ENCODE results near the gene SDR9C7.
"Not testable (repeated sequence)": the region's sequence is repeated elsewhere in the genome, so short reads cannot be mapped to it uniquely, and the experiment has no call there.

Gene SDR9C7

DNA sequence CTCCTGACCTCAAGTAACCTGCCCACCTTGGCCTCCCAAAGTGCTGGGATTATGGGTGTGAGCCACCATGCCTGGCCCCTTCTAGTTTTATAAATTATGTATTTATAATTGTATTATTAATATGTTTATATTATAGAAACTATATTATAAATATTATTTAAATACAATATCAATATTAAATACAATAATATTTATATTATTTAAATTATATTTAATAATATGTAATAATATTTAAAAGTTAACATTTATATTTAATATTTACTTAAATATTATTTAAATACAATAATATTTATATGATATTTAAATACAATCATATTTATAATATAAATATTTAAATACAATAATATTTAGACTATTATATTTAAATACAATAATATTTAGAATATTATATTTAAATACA, 20.0 kb downstream of the SDR9C7 start:
- DNase-seq: no peak

DNA sequence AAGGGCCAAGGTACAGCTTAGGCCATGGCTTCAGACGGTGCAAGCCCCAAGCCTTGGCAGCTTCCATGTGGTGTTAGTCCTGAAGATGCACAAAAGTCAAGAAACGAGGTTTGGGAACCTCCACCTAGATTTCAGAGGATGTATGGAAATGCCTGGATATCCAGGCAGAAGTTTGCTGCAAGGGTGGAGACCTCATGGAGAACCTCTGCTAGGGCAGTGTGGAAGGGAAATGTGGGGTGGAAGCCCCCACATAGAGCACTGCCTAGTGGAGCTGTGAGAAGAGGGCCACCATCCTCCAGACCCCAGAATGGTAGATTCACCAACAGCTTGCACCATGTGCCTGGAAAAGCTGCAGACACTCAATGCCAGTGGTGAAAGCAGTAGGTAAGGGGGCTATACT, 24.8 kb downstream of the SDR9C7 start:
- not testable (repeated sequence) for DNase-seq

DNA sequence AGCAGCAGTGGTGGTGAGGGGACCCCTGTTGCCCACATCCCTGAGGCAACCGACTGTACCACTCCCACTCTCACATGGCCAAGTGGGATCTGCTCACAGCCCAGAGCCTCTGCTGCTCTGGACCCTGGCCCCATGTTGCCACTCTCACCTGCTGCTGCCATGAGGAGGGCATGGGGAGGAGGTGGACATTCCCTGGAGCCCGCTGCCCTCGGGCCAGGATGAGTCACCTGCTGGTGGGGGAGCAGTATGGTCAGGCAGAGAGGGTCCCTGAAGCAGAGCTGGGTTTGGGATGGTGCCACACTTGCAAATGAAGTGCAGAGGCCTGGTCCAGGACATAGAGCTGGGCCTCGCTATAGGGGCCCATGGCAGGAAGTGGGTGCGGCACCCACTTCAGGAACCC, 26.1 kb downstream of the SDR9C7 start:
- DNase-seq: no peak

DNA sequence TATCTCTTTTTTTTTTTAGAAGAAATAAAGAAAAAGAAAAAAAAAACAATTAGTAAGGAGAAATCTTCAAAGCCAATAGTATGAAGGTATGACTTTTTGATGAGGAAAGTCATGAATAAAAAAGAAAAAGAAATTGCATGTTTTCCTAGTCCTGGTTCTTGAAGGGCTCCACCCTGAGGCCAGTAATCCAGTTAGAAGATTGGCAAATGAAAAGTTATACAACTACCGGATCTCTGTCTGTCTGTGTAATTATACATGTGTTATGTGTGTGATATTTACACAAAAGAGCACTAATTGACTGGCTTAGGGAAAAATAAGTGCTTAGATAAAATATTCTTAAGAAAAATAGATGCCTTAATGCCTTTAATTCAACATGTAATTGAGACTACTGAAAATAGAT, 28.4 kb downstream of the SDR9C7 start:
- DNase-seq: no peak

DNA sequence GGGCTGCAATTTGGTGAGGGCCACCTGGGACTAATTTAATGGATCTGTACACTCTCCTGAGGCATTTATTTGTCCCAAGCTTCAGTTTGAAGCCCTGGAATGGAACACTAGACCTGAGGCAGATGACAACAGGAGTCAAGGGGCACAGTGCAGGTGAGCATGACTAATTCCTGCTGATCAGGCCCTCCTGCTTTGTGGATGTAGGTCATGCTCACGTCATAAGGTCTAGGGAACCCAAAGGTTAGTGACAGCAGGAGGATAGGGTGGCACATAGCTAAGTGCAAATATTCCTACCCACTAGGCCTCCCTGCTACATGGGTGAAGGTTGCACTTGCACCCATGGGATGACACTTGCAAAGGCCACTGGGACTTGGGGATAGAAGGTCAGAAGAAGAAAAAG, 30.8 kb downstream of the SDR9C7 start:
- no peak for DNase-seq

DNA sequence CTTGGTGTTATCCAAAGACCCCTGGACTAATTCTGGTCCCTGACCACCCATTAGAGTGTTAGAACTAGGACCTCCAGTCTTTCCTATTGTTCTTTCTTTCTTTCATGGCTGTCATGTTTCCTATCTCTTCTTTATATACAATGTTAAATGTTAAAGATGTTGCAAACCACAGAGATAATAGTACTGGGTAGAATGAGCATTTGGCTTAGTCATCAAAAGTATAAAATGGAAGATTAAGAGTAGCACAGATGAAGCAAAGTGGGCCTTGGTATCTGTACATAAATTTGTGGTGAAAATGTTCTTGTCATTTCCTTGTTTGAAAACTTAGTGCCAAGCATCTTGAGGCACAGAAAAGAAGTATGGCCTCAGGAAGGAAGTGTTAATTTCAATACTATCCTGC, 32.9 kb downstream of the SDR9C7 start:
- DNase-seq: not testable (repeated sequence)

DNA sequence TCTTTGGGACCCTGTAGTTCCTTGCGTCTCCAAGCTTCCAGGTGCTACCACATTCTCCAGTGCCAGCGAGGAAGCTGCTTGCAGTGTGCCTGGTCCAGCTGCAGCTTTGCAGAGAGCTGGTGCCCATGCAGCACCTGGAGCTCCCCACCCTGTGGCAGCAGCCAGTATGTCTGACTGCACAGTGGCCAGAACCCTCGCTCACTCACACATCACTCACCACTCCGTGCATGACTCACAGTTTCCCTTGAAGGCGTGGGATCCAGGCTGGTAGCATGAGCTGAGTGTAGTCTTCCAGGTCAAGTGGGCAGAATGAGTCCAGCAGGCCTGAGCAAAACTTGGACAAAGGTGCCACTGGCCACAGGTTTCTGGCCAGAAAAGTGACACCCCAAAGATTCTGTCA, 33.6 kb downstream of the SDR9C7 start:
- peak; percentile 13 for DNase-seq

DNA sequence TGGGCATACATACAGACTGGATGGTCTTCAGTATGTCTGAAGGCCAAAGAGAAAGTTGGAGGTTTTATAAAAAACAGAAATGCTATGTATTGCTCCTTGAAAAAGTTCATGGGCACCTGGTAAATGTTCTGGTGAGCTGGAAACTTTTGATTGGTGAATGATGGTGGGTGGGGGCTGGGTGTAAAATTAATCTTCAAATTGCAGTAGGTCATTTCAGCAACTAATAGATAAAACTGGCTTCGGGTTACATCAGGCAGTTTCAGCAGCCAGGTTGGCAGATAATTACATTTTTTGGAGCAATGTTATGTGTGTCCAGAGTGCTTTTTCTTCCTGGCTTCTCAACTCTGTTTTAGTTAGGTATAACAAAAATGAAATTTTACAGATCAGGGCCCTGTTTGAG, 35.3 kb downstream of the SDR9C7 start:
- no peak for DNase-seq

DNA sequence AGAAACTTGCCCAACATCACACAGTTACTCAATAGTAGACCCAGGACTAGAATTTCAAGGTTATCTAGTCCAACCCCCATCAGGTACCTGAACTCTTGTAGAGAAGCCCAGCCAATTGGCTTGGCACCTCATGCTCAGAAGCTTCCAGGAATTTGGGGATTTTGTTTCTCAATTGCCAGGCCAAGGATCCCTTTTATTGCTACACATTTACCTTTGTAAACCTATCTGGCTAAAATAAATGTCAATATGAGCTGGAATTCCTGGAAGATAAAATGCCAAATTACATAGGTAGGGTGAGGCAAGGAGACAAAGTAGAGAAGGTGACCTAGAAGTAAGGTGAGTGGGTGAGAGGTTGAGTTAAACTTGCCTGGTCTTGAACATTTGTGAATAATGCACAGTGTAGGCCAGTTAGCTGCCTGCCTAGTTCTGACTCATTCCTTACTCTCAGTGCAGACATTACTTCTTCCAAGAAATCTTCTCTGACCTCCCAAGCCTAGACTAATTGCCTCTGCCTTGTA, 36.3 kb downstream of the SDR9C7 start:
- DNase-seq: no peak

DNA sequence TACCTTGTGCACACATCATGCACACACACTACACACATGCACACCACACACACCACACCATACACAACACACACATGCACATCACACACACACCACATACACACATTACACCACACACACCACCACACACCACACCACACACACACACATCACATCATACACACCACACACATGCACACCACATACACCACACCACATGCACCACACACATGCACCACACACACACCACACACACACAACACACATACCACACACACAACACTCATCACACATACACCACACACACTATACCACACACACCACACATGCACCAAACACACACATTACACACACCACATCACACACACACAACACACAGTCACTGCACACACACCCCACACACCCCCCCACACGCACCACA, 38.1 kb downstream of the SDR9C7 start:
- no peak for DNase-seq

DNA sequence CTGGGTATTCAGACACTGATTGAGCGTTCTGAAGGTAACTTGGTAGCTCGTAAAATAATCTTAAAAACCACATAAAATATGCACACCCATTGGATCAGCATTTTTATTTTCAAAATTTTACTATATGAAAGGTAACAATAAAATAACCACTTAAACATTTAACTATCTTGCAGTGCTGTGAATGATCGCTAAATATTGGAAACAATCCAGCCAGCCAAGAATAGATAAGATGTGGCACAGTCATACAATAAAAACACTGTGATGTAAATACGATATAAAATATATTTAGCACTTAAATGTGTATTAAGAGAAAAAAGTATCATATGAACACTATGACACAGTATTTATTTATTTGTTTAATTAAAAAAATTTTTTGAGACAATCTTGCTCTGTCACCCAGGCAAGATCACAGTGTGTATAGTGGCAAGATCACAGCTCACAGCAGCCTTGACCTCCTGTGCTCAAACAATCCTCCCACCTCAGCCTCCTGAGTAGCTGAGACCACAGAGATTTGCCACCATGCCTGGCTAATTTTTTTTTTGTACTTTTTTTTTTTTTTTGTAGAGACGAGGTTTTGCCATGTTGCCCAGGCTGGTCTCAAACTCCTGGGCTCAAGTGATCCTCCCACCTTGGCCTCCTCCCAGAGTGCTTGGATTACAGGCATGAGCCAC, 39.4 kb downstream of the SDR9C7 start:
- no peak for DNase-seq

DNA sequence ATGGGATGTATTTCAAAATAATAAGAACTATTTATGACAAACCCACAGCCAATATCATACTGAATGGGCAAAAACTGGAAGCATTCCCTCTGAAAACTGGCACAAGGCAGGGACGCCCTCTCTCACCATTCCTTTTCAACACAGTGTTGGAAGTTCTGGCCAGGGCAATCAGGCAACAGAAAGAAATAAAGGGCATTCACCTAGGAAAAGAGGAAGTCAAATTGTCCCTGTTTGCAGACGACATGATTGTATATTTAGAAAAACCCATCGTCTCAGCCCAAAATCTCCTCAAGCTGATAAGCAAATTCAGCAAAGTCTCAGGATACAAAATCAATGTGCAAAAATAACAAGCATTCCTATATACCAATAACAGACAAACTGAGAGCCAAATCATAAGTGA, 42.3 kb downstream of the SDR9C7 start:
- DNase-seq: not testable (repeated sequence)

DNA sequence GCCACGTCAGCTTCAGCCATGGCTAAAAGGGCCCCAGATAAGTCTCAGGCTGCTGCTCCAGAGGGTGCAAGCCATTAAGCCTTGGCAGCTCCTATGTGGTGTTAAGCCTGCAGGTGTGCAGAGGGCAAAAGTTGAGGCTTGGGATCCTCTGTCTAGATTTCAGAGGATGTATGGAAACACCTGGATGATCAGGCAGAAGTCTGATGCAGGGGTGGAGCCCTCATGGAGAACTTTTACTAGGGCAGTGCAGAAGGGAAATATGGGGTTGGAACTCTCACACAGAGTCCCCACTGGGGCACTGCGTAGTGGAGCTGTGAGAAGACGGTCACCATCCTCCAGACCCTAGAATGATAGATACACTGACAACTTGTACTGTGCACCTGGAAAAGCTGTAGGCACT, 47.9 kb downstream of the SDR9C7 start:
- no peak for DNase-seq

DNA sequence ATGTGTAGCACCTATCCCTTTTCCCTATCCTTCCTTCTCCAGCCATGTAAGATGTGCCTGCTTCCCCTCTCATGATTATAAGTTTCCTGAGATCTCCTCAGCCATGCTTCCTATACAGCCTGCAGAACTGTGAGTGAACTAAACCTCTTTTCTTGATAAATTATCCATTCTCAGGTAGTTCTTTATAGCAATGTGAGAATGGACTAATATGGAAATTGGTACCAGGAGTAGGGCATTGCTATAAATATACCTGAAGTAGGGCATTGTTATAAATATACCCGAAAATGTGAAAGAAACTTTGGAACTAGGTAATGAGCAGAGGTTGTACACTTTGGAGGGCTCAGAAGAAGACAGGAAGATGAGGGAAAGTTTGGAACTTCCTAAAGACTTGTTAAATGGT, 48.9 kb downstream of the SDR9C7 start:
- DNase-seq: no peak

DNA sequence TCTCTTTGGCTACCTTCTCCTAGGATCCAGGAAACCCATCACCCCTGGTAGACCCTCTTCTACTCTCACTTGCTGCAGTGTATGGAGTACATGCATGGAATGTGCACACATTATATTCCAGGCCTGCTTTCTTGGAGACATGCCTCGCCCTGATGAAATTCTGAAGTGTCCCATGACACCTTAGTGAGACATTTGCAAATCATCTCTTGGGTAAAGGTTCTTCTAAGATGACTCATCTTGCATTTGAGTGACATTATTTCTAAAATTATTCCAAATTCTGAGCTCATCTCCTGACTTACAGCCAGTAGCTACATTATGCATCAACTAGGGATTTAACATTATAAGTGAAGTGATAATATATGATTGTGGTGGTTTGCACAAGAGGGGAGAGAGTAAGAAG, 49.8 kb downstream of the SDR9C7 start:
- peak; percentile 64 for DNase-seq

DNA sequence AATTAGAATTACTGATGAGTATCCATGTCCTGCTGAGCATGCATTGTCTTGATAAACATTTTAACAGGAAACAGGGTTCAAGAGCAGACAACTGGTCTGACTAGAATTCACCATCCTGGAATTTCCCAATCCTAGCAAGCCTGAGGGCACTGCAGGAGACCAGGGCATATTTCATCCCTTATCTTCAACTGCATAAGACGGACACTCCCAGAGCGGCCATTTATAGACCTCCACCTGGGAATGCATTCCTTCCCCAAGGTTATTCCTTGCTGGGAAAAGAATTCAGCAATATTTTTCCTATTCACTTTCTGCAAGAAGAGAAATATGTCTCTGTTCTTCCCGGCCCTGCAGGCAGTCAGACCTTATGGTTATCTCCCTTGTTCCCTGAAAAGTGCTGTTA, 51.8 kb downstream of the SDR9C7 start:
- DNase-seq: not testable (repeated sequence)

DNA sequence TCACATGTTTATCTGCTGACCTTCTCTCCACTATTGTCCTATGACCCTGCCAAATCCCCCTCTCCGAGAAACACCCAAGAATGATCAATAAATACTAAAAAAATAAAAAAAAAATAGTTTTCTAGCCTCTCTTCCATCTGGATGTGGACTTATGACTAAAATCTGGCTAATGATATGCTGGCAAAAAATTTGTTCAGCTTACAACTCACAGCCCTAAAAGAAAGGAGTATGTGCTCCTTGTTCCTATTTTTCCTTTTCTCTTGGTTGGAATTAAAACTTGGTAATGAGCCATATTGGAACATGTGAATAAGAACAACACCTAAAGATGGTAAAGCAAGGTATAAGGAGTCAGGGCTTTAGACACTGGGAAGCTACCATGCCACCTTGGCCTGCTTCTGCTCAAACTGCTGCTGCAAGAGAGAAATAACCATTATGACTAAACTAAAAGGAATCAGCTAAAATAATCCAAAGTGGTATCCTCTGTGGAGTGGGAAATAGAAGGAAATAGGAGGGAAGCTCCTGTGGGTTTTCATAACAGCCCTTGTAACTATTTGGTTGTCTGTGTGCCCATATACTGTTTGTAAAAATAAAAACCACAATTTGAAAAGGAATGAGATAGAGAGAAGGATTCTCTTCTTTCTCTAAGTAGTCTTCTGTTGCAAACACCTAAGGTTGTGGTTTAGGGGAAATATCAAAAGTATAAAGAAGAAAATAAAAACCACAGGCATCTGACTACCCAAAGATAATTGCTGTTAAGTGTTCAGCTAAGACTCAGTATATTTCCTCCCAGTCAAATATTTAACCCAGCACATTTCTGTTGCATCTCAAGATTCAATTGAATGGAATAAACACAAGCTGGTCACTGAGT, 53.8 kb downstream of the SDR9C7 start:
- DNase-seq: peak; percentile 25

DNA sequence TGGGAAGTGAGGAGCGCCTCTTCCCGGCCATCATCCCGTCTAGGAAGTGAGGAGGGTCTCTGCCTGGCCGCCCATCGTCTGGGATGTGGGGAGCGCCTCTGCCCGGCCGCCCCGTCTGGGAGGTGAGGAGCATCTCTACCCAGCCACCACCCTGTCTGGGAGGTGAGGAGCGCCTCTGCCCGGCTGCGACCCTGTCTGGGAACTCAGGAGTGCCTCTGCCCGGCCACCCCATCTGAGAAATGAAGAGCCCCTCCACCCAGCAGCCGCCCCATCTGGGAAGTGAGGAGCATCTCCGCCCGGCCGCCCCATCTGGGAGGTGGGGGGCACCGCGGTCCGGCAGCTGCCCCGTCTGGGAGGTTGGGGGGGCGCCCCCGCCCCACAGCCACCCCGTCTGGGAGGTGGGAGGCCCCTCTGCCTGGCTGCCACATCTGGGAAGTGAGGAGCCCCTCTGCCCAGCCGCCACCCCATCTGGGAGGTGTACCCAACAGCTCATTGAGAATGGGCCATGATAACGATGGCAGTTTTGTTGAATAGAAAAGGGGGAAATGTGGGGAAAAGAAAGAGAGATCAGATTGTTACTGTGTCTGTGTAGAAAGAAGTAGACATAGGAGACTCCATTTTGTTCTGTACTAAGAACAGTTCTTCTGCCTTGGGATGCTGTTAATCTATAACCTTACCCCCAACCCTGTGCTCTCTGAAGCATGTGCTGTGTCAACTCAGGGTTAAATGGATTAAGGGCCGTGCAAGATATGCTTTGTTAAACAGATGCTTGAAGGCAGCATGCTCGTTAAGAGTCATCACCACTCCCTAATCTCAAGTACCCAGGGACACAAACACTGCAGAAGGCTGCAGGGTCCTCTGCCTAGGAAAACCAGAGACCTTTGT, 54.7 kb downstream of the SDR9C7 start:
- DNase-seq: not testable (repeated sequence)

DNA sequence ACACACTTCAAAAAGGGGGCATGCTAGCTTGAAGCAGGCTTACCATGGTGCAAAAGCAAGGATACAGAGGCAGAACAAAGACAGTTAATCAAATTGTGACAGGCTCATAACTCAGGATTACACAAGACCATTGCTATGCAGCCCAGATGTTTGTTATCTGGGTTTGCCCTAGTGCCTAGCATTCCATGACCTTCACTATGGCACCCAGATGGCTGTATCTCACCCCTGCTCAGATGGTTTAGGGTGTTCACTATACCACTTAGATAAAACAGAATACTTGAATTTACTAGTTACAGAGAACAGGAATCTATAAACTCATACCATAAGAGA, 56.2 kb downstream of the SDR9C7 start:
- DNase-seq: no peak

DNA sequence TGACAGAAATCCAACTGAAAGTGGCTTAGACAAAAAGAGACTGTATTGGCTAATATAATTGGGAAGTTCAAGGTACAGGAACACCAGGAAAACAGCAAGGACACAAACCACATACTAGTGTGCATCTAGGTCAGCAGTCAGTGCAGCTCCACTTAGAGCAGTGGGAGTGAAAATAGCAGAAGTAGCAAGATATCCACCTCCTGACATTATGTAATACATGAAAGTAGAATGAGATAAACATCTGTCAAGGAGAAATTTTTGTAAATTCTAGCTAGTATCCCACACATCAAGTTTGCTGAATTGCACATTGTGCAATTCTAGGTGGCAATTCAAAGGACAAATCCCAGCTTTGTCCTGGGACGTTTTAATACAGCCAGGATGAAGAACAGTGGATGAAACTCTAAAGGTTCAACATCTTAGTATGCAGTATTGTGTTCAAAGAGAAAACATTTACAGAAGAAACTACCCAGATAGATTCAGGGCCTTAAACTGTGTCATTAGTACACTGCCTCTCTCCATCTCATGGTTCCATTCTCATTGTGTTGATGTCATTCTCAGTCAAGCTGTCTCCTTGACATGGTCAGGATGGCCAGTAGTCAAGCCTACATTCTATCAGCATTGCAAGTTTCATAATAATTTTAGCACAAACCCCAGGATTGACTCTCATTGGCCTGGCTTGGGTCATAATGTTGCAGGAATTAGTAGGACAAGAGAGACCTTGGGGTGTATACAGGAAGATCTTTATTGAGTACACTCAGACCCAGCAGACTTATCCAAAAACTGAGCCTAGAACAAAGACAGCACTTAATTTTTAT, 56.8 kb downstream of the SDR9C7 start:
- DNase-seq: no peak

DNA sequence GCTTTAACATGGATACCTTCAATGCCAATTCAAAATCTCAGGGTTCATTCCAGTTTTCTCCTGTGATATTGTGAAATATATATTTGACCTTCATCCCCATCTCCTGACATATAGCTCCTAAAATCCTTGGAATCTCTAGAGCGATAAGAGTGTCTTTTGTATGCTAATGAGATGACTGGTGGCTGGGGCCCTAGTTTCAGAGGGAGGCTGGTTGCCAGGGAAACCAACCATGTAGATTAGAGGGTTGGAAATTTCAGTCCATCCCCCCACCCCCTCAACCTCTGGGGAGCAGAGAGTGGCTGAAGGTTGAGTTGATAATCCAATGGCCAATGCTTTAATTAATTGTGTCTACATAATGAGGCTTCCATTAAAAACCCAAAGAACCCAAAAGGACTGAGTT, 59.4 kb downstream of the SDR9C7 start:
- no peak for DNase-seq

DNA sequence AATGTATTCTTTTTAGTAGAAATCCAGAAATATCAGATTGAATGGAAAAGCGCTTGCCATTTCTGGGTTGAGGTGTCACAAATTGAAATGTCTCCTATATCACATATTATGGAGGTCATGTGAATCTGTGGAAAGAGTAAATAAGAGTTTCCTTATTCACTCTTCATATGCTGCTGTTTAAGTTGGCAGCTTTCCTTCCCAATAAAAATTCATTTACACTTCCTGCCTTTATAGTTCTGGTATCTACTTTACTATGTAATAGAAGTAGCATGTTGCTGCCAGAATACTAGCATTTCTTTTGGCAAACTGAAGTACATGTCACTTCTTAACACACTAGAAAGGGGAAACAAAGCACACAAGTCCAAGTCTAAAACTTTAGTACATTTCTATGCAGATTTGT, 60.8 kb downstream of the SDR9C7 start:
- DNase-seq: no peak

Measured in fibroblast of skin of right biceps (primary cell).